IPS-NIHi7 (cell line): ENCODE results near the gene VSIG8.
"Not testable (repeated sequence)": the region's sequence is repeated elsewhere in the genome, so short reads cannot be mapped to it uniquely, and the experiment has no call there.

ENCODE experiments used
- DNase-seq: peaks from one replicate; pipeline ENCODE4 v3.0.0; 2012; ENCODE audit warnings: mixed read lengths; ENCODE audit errors: extremely low spot score

The VSIG8 gene, protein sequence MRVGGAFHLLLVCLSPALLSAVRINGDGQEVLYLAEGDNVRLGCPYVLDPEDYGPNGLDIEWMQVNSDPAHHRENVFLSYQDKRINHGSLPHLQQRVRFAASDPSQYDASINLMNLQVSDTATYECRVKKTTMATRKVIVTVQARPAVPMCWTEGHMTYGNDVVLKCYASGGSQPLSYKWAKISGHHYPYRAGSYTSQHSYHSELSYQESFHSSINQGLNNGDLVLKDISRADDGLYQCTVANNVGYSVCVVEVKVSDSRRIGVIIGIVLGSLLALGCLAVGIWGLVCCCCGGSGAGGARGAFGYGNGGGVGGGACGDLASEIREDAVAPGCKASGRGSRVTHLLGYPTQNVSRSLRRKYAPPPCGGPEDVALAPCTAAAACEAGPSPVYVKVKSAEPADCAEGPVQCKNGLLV

DNA sequence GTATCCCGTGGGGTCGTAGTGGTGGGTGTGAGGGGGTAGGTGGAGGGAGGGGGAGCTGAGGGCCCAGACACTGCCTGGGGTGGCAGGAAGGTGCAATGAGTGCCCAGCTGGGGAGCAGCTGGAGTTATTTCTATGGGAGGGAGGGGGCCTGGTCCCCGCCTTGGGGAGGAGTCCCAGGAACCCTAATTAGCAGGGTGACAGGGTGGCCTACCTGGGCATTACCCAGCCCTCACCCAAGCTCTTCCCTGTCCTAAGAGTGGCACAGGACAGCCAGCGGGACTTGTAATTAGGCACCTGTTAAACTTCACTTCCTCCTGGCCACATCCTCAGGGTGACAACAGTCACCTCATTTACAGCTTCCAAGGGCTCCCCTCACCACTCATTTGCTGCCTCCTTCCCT, at the start of gene VSIG8:
VSIG8 (minus strand) TSS at position 101 of the 400 bp plus-strand sequence. CDS start 136 bp downstream, outside the sequence.
- no peak for DNase-seq

GRCh38 chr1:159911326-159912070, 49.0 kb upstream of the VSIG8 start:
- no peak for DNase-seq

GRCh38 chr1:159908031-159908940, 45.8 kb upstream of the VSIG8 start:
- DNase-seq, result no peak

DNA sequence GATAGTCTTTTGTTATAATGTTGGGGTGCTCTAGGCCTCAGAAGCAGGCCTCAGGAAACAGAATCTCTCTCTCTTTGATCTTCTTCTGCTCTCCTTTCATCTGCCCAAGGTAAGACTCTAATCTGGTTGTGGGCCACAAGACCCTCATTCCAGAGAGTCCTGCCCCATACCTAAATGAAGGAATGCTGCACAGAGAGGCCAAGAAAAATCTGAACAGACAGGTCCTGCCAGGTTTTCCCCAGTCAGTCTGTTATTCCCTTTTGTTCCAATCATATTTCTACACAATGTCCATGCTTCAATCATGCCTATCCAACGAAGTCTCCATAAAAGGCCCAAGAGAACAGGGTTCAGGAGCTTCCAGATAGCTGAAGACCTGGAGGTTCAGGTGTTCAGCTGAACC, 44.5 kb upstream of the VSIG8 start:
- DNase-seq, result no peak

DNA sequence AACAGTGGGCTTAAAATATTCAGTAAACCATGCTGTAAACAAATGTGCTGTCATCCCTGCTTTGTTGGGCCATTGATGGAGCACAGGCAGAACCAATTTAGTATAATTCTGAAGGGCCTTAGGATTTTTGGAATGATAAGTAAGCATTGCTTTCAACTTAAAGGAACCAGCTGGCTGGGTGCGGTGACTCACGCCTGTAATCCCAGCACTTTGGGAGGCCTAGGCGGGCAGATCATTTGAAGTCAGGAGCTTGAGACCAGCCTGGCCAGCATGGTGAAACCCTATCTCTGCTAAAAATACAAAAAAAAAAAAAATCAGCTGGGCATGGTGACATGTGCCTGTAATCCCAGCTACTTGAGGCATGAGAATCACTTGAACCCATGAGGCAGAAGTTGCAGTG, 41.6 kb upstream of the VSIG8 start:
- DNase-seq, result not testable (repeated sequence)

GRCh38 chr1:159902541-159902940, 40.1 kb upstream of the VSIG8 start:
- DNase-seq, result no peak

- DNase-seq, result no peak
Observed at GRCh38 chr1:159900755-159901360, 38.4 kb upstream of the VSIG8 start.

- peak; percentile 97 for DNase-seq
Observed at GRCh38 chr1:159900086-159900680, 37.7 kb upstream of the VSIG8 start, which contains the start of gene CFAP45. TSS of gene CFAP45 (minus strand) at chr1:159900165. CDS start at chr1:159900098, 67 bp downstream.

DNA sequence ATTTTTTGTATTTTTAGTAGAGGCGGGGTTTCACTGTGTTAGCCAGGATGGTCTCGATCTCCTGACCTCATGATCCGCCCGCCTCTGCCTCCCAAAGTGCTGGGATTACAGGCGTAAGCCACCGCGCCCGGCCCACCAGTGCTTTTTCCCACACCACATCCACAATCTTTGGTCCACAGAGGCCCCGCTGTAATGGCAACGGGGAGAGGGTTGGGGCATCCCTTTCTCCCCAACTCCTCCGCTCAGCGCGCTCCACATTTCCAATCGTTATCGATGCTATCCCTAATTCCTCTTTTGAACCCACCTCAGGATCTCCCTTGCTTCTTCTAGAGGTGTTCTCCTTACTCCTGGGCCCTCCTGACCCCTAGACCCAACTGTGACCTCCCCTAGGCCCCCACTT, 37.2 kb upstream of the VSIG8 start:
- DNase-seq, result not testable (repeated sequence)

GRCh38 chr1:159898527-159898926, 36.1 kb upstream of the VSIG8 start:
- DNase-seq, result no peak

DNA sequence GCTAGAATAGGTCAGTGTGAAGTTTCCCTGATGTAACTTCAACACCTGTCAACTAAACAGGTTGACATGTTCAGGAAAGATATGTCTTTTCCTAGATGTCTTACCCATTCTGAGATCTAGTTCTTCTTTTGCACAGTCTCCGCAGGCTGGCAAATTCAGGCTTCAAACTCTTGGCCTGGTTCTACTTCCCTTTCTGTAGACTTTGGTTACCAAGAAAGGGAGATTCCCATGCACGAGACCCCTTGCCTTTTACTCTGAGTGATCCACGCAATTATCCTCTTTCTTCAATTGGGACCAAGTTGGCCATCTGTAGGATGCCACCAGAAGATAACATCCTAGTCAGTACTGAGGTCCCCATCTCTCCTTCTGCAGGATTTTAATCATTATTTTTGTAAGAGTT, 35.5 kb upstream of the VSIG8 start:
- no peak for DNase-seq

GRCh38 chr1:159896546-159896930, 34.1 kb upstream of the VSIG8 start:
- DNase-seq, result no peak

DNA sequence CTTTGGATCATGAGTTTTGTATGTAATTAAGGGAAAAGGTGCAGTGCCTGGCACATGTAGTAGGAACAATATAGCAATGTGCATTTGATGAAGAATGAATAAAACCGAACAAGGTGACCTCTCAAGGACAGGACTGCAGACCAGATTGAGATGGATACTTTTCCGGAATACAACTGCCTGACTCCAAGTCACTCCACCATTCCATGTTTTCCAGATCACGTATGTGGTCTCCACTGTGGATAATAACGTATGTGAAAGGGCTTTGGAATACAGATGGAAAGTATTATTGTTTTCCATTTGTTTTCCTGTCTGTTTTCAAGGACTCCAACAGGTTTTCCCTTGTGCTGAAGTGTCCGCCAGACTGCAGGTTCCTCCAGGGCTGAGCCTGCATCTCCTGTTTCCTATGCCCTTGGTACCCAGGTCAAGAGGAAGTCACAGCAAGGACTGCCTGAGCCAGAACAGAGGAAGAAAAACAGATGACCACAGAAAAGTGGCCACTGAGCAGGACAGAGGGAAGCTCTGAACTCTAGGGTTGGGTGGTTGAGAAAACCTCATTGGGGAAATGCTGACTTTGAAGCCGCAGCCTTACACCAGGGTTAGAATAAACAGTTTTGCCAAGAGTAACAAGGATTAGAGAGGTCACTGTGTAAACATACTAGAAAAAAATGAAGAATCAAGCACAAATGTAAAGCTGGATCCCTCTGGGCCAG, 33.5 kb upstream of the VSIG8 start:
- DNase-seq, result no peak

DNA sequence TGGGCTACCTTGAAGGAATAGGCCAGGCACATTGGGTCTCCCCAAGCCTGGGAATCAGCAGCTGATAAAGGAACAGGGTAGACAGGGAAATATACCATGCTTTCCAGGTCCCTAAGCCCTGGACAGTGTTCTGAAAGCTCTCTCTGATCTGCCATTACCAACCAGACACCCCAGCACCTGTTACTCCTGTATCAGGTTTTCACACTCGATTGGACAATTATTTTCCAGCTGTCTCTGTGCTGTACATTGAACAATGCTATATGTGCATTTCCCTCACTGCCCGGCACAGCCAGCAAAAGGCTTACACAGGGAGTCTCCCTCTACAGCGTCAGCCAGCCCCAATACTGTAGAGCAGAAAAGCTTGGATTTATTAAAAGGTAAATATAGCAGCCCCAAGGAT, 32.8 kb upstream of the VSIG8 start:
- no peak for DNase-seq

DNA sequence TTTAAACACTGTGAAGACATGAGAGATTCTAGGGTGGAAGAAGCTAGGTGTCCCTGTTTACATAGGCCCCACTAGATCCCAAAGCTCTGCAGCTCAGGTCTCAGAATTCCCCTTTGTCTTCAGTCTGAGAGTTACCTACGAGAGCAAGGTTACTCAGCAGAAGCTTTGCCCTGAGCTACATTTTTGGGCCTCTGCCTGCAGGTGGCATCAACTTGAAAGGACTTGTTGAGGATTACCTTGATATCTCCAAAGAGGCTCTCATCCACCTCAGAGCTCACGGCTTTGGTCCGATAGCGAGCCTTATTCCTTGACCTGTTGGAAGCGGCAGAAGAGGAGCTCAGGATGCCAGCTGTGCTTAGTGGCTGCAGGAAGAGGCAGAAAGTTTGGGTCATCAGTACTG, 30.5 kb upstream of the VSIG8 start:
- peak; percentile 28 for DNase-seq

GRCh38 chr1:159891275-159892157, 29.1 kb upstream of the VSIG8 start:
- peak; percentile 81 for DNase-seq

DNA sequence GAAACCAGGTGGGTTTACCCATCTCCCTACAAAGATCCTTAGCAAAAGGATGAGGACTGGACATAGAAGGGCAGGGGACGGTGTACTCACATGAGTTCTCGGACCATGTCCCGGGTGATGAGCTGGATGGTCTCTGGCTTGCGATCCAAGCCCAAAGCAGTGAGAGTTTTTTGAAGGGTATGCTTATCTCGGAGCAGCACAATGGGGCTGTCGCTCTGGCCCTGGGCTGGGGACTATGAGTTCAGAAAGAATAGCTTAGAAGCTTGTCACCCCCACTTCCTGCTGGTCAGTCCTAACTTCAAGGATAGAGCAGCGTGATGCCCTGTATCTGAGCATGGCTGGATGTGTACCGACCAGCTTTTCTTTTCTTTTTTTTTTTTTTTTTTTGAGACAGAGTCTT, 27.9 kb upstream of the VSIG8 start:
- no peak for DNase-seq

- DNase-seq, result peak; percentile 41
Observed at GRCh38 chr1:159889821-159890252, 27.4 kb upstream of the VSIG8 start.

- no peak for DNase-seq
Observed at GRCh38 chr1:159889202-159889601, 26.7 kb upstream of the VSIG8 start.
